NCI-H128 (cell line): Measurements from ENCODE around the gene RAD51B.

Experiments
- DNase-seq: peaks from one replicate; lab custom pipeline; 2025; ENCODE audit not compliant: unreplicated experiment; lab: John Stamatoyannopoulos, UW

RAD51B gene

DNA sequence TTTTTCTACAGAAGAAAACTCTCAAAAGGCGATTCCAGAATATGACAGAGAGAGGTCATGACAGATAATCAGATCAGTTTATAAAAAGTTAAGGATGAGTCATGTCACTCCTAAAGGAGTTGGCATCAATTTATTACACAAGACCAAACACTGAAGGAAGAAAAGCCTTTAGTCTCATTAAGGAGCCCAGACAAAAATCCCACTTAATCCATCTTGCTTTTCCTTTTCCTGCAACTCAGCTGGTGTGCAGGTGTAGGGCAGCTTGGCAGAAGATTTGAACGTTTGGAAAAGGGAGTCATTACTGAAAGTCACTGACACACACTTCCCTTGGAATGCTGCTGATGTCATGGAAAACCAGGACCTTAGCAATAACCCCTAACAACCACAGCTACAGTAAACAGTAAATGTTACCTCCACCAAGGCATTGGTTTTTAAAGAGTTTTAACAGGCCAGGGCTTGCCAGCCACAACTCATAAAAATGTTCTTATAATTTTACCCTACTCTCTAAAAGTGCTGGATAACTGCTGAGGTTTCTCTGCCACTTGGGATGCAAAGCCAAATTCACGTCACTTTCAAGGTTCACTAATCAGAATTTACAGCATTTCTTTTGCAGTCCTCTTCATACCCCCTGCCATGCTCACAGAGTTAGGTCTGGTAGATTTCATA is 320.6 kb downstream of the RAD51B start:
- DNase-seq = no peak

- no peak for DNase-seq
Measured at GRCh38 chr14:68140806-68141205, 321.2 kb downstream of the RAD51B start.

DNA sequence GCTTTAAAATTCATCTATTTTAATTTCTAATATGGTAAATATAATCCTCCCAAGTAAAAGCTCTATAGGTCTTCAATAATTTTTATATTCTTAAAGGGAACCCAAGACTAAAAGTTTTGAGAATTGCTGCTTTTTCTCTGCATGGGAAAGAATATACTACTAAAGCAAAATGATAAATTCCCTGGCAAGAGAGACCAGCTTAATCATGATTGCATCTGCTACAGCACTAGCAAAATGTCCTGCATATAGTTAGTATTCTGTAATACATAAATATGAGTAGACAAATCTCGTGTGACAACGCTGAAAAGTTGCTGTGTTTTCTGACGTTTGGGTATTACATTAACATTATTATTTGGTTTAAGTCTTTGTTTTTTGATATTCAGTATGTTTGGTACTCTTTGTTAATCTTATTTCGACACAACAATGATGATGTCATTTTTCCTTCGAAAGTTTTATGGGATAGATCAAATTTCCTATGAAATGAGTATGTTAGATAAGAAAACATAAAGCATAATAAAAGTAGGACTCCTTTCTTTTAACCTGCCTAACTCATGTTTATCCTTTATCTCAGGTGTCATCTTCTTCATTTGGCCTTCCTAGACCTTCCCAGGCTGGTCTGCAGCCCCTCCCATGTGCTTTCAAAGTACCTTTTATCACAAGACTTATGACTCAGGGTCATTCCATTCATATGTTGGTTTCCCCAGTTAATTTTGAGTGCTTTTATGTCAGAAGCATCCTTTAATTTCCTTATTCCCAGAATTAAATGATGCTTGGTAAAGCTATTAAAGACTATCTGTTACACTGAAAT is 321.9 kb downstream of the RAD51B start:
- DNase-seq = no peak

GRCh38 chr14:68143341-68143841 is 323.8 kb downstream of the RAD51B start:
- DNase-seq = no peak

DNA sequence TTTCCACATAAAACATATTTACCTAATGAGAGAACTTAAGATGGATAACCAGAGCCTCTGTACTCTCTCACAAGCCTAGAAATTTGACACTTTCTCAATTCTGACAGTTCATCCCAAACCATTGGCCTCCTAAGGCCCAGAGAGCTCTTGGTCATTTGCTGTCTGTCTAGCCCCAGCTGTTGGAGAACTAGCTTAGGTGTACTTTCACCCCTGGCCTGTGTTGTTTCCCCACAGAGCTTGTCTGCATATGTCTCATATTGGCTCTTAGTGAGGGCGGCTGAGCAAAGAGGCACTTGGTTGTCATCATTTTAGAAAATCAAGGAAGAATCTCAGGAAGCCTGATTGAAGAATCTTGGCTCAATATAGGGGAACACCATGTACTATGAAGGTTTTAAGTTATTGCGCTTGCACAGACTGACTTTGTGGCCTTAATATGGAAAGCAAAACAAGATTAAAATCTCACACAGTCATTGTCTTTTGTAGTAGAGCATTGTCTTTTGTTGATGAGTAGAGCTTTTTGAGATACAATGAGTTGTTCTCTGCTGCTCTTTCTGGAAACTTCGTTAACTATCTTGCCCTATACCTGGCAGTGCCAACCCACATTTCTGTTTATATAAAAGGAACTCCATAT is 324.6 kb downstream of the RAD51B start:
- DNase-seq = no peak

GRCh38 chr14:68145036-68145435 is 325.5 kb downstream of the RAD51B start:
- DNase-seq = no peak

DNA sequence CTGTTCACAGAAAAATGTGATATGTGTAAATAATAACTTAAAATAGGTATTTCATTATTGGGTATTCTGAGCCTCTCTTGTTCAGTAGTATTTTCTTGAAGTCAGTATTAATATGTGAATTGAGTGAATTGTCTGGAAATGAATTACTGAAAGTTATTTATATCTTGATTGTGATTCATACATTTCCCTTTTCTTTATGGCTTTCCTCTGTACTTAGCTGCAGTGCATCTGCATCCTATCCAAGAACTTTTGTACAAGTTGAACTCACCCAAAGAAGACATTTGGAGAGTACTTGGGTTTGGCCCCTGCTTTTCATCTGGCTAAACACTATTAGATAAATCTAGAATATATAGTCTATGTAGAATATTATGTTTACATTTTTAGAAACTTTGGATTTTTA is 326.0 kb downstream of the RAD51B start:
- DNase-seq = no peak

DNA sequence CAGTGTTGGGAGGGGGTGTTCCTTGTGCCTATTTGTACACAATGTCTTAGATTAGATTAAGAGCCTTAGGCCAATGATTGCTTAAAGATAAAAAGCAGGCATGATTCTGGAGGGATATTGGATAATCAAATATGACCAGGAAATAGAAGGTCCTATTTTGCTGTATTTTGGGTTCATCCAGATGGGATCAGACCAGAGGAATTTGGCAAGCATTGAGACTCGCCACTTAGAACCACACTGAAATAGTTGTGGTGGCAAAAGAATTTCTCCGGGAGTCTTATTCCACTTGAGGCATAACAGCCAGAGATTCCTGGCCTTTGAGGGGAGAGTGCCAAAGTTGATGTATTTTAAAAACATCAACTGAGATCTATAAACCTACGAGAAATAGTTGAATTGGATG is 327.2 kb downstream of the RAD51B start:
- no peak for DNase-seq

DNA sequence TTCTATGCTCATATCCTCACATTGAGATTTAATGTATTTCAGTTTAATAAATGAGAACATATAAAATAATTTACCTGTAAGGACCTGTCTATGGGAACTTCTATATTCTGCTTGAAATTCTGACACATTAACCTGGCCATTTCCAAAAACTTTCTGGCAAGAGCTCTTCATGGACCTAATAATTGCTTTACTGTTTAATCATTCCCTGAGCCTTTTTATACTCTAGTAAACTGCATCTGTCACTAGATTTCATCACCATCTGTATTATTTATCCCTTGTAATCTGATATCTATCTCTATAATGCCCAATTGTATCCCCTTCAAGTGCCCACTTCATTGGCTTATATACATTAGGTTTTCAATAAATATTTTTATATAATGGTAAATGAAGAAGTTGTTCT is 327.7 kb downstream of the RAD51B start:
- no peak for DNase-seq

DNA sequence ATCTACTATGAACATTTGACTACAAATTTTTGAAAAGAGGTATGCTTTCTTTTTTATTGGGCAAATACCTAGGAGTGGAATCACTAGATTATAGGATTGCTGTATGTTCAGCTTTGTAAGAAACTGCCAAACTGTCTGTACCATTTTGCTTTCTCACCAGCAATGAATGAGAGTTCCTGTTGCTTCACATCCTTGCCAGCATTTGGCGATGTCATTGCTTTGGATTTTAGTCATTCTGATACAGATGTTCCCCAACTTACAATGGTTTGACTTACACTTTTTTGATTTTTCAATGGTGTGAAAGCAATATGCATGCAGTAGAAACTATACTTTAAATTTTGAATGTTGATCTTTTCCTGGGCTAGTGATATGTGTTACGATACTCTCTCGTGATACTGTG is 328.7 kb downstream of the RAD51B start:
- no peak for DNase-seq

- no peak for DNase-seq
Measured at GRCh38 chr14:68148763-68149162, 329.2 kb downstream of the RAD51B start.

GRCh38 chr14:68153275-68153674 is 333.7 kb downstream of the RAD51B start:
- DNase-seq = no peak

GRCh38 chr14:68154275-68154674 is 334.7 kb downstream of the RAD51B start:
- no peak for DNase-seq

DNA sequence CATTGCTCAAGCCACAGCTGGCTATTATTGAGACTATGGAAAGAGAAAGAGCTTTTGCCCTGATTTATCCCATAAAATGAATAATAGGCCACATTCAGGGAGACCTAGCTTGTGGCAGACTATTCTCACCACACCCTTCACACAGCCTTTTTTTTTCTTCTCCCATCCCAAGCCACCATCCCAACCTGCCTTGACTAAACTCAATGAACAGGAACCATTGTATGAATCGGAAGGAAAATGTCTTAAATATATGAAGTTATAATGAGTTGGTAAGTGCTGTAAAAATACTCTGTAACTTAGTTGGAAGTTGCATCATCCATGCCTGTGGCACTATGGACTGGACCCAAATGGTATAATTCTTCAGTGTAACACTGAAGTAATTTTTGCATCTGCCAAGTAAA is 338.4 kb downstream of the RAD51B start:
- DNase-seq = no peak

DNA sequence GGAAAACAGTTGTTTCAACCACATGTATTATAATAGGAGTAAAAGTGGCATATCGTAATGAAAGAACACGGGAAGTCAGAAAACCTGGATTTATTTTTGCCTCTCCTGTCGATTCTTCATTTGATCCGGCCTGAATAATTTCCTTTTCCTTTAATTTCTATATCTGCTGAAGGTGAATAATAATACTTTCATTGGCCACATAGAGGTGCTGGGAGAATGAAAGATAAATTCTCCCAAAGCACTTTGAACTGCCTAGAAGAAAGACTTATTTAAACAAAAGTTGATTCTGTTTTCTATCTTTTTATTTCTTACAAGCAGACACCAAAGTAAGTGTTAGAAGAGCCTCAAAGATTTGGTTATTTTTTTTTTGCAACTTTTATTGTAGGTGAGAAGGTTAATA is 339.1 kb downstream of the RAD51B start:
- DNase-seq = no peak

- no peak for DNase-seq
Measured at GRCh38 chr14:68159701-68160633, 340.4 kb downstream of the RAD51B start.

GRCh38 chr14:68160779-68161546 is 341.4 kb downstream of the RAD51B start:
- DNase-seq = no peak

GRCh38 chr14:68162887-68163286 is 343.3 kb downstream of the RAD51B start:
- DNase-seq = no peak

- DNase-seq = no peak
Measured at GRCh38 chr14:68164711-68165113, 345.1 kb downstream of the RAD51B start.

- DNase-seq = no peak
Measured at GRCh38 chr14:68165274-68165843, 345.8 kb downstream of the RAD51B start.
